ENCODE data around the gene PTGER4. TPM values are rescaled to one million over a fixed set of nuclear protein-coding genes. Genes with fewer than 3 reads are reported as not detected.
"Not testable (repeated sequence)": the region's sequence is repeated elsewhere in the genome, so short reads cannot be mapped to it uniquely, and the experiment has no call there.

Gene PTGER4
- total and polyA plus RNA-seq, 2 experiments from 2014 or later: 0.41 TPM; not detected in 1

DNA sequence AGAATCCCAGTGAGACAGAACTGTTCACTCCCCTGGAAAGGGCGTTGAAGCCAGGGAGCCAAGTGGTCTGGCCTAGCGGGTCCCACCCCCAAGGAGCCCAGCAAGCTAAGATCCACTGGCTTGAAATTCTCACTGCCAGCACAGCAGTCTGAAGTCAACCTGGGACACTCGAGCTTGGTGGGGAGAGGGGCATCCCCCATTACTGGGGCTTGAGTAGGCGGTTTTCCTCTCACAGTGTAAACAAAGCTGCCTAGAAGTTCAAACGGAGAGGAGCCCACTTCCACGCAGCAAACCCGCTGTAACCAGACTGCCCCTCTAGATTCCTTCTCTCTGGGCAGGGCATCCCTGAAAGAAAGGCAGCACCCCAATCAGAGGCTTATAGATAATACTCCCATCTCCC lies 45.1 kb upstream of the PTGER4 start:
- no peak overlapping the region for H3K4me2 ChIP-seq (ENCODE audit: unreplicated experiment)
- H3K4me1 ChIP-seq (ENCODE audit: insufficient read depth): no peaks in the 10 kb centered on the region
- no peak overlapping the region for H3K9ac ChIP-seq
- DNase-seq: no peak
- no peaks in the 10 kb centered on the region for H3K27me3 ChIP-seq (replicated peaks; ENCODE audit: insufficient read depth)
- no peaks in the 10 kb centered on the region for H4K20me1 ChIP-seq (ENCODE audit: insufficient read depth)
- WGBS, 2 experiments (ENCODE audit: low coverage in 1 of 2, low lambda C conversion rate in 2 of 2, missing lambda C conversion rate in 2 of 2): 56 to 62% methylated on average over 7 of the region's 7 CpGs
- H3K9me2 ChIP-seq (ENCODE audit: insufficient read depth): no peaks in the 10 kb centered on the region
- no peak overlapping the region for H3K4me3 ChIP-seq
- no peaks in the 10 kb centered on the region for H3K36me3 ChIP-seq (ENCODE audit: low read depth)
- in situ Hi-C loops (cut with MboI): no loop called here
- H3K79me2 ChIP-seq (ENCODE audit: insufficient read depth): no peaks in the 10 kb centered on the region
- H3K9me3 ChIP-seq (ENCODE audit: low read depth): no peaks in the 10 kb centered on the region
- no peak for TF ChIP-seq EZH2phosphoT487 (IDR thresholded peaks at IDR 0.05; ENCODE audit: insufficient read depth, low read depth)
- no peak for TF ChIP-seq EZH2 (IDR thresholded peaks at IDR 0.05; ENCODE audit: insufficient read depth, poor library complexity, severe bottlenecking)
- no peak overlapping the region for H2AFZ ChIP-seq
- no peaks in the 10 kb centered on the region for H3F3A ChIP-seq (ENCODE audit: insufficient read depth)
- no peak overlapping the region for H3K27ac ChIP-seq

DNA sequence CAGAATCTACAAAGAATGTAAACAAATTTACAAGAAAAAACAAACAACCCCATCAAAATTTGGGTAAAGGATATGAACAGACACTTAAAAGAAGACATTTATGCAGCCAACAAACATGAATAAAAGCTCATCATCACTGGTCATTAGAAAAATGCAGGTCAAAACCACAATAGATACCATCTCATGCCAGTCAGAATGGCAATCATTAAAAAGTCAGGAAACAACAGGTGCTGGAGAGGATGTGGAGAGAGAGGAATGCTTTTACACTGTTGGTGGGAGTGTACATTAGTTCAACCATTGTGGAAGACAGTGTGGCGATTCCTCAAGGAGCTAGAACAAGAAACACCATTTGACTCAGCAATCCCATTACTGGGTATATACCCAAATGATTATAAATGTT lies 40.2 kb upstream of the PTGER4 start:
- DNase-seq; H4K20me1 ChIP-seq (ENCODE audit: insufficient read depth); H3K4me2 ChIP-seq (ENCODE audit: unreplicated experiment); H3K9ac ChIP-seq; H3K9me2 ChIP-seq (ENCODE audit: insufficient read depth); H3K9me3 ChIP-seq (ENCODE audit: low read depth); H3K4me3 ChIP-seq; H3K4me1 ChIP-seq (ENCODE audit: insufficient read depth); H3K36me3 ChIP-seq (ENCODE audit: low read depth); H3K79me2 ChIP-seq (ENCODE audit: insufficient read depth); H3F3A ChIP-seq (ENCODE audit: insufficient read depth); H3K27me3 ChIP-seq (replicated peaks; ENCODE audit: insufficient read depth); H3K27ac ChIP-seq; H2AFZ ChIP-seq; in situ Hi-C loops (cut with MboI): not testable (repeated sequence)
- 67 to 80% methylated on average over 1 of the region's 1 CpG for WGBS, 2 experiments (ENCODE audit: low coverage in 1 of 2, low lambda C conversion rate in 2 of 2, missing lambda C conversion rate in 2 of 2)

GRCh38 chr5:40646266-40646665 lies 33.4 kb upstream of the PTGER4 start:
- Histone ChIP-seq H3K4me2 (ENCODE audit: unreplicated experiment) (no peak overlapping the region), H3K4me3 (no peak overlapping the region), H4K20me1 (ENCODE audit: insufficient read depth) (no peaks in the 10 kb centered on the region), H3K9ac (no peak overlapping the region), H3K27me3 (replicated peaks; ENCODE audit: insufficient read depth) (no peaks in the 10 kb centered on the region), H3F3A (ENCODE audit: insufficient read depth) (no peaks in the 10 kb centered on the region), H3K27ac (no peak overlapping the region), H3K9me2 (ENCODE audit: insufficient read depth) (no peaks in the 10 kb centered on the region), H2AFZ (no peak overlapping the region), H3K4me1 (ENCODE audit: insufficient read depth) (no peaks in the 10 kb centered on the region), H3K79me2 (ENCODE audit: insufficient read depth) (no peaks in the 10 kb centered on the region), H3K9me3 (ENCODE audit: low read depth) (no peaks in the 10 kb centered on the region), H3K36me3 (ENCODE audit: low read depth) (no peaks in the 10 kb centered on the region)
- TF ChIP-seq EZH2phosphoT487 (IDR thresholded peaks at IDR 0.05; ENCODE audit: insufficient read depth, low read depth): no peak
- TF ChIP-seq EZH2 (IDR thresholded peaks at IDR 0.05; ENCODE audit: insufficient read depth, poor library complexity, severe bottlenecking): no peak
- 76 to 81% methylated on average over 3 of the region's 3 CpGs for WGBS, 2 experiments (ENCODE audit: low coverage in 1 of 2, low lambda C conversion rate in 2 of 2, missing lambda C conversion rate in 2 of 2)
- DNase-seq: no peak
- in situ Hi-C loops (cut with MboI): no loop called here

DNA sequence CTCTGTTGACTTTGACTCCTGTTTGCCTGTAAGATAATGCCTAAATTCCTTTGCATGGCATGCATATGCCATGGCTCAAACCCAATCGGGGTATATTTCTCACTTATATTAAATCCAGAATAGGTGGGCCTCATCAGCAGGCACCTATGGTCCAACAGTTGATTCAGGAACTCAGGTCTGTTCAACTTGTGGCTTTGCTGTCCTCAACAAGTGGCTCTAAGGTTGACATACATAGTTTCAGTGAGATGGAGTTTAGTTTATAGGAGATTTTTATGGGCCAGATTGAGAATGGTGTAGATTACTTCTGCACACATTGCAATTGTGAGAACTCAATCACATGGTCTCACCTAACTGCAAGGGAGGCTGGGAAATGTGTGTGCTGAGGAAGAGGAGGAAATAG lies 31.6 kb upstream of the PTGER4 start:
- in situ Hi-C loops (cut with MboI): no loop called here
- no peaks in the 10 kb centered on the region for H3F3A ChIP-seq (ENCODE audit: insufficient read depth)
- no peaks in the 10 kb centered on the region for H3K9me2 ChIP-seq (ENCODE audit: insufficient read depth)
- H3K4me1 ChIP-seq (ENCODE audit: insufficient read depth): no peaks in the 10 kb centered on the region
- no peaks in the 10 kb centered on the region for H3K27me3 ChIP-seq (replicated peaks; ENCODE audit: insufficient read depth)
- no peak overlapping the region for H3K4me3 ChIP-seq
- no peaks in the 10 kb centered on the region for H4K20me1 ChIP-seq (ENCODE audit: insufficient read depth)
- H3K9ac ChIP-seq: no peak overlapping the region
- 28 to 39% methylated on average over 1 of the region's 1 CpG for WGBS, 2 experiments (ENCODE audit: low coverage in 1 of 2, low lambda C conversion rate in 2 of 2, missing lambda C conversion rate in 2 of 2)
- no peak for DNase-seq
- no peak for TF ChIP-seq EZH2 (IDR thresholded peaks at IDR 0.05; ENCODE audit: insufficient read depth, poor library complexity, severe bottlenecking)
- no peak for TF ChIP-seq EZH2phosphoT487 (IDR thresholded peaks at IDR 0.05; ENCODE audit: insufficient read depth, low read depth)
- H3K4me2 ChIP-seq (ENCODE audit: unreplicated experiment): no peak overlapping the region
- H3K9me3 ChIP-seq (ENCODE audit: low read depth): no peaks in the 10 kb centered on the region
- no peaks in the 10 kb centered on the region for H3K79me2 ChIP-seq (ENCODE audit: insufficient read depth)
- H2AFZ ChIP-seq: no peak overlapping the region
- no peaks in the 10 kb centered on the region for H3K36me3 ChIP-seq (ENCODE audit: low read depth)
- H3K27ac ChIP-seq: no peak overlapping the region

DNA sequence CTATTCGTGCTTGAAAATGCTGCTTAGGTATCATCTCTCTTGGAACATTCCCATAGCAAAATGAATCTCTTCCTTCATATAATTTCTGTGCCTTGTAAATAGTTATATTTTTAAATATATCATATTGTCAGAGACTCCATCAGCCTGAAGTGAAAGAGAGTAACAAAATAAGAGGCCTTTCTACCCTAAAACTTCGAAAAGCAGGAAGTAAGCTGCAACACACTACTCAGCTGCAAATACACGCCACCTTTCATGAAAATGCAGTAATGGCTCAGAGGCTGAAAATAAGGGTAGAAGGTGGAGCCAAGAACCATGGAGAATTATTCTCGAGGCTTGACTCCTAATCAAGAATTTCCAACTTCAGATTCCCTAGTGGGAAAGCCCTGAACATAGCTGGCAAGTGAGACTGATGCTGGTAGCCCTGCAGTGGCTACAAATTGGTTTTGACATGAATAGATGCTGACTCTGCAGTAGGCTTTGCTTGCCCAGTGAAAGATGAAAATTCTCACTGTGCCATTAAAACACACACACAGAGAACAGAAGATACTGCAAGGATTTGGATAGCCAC lies 30.2 kb upstream of the PTGER4 start:
- Histone ChIP-seq H3K4me1 (ENCODE audit: insufficient read depth) (peaks cover 5% of the 10 kb centered on the region), H3K4me2 (ENCODE audit: unreplicated experiment) (no peak overlapping the region), H3F3A (ENCODE audit: insufficient read depth) (no peaks in the 10 kb centered on the region), H3K27ac (no peak overlapping the region), H3K9me3 (ENCODE audit: low read depth) (no peaks in the 10 kb centered on the region), H3K36me3 (ENCODE audit: low read depth) (no peaks in the 10 kb centered on the region), H4K20me1 (ENCODE audit: insufficient read depth) (no peaks in the 10 kb centered on the region), H3K27me3 (replicated peaks; ENCODE audit: insufficient read depth) (no peaks in the 10 kb centered on the region), H3K4me3 (no peak overlapping the region), H3K9ac (no peak overlapping the region), H3K9me2 (ENCODE audit: insufficient read depth) (no peaks in the 10 kb centered on the region), H2AFZ (no peak overlapping the region), H3K79me2 (ENCODE audit: insufficient read depth) (no peaks in the 10 kb centered on the region)
- TF ChIP-seq EZH2phosphoT487 (IDR thresholded peaks at IDR 0.05; ENCODE audit: insufficient read depth, low read depth): no peak
- TF ChIP-seq EZH2 (IDR thresholded peaks at IDR 0.05; ENCODE audit: insufficient read depth, poor library complexity, severe bottlenecking): no peak
- in situ Hi-C loops (cut with MboI): no loop called here
- no peak for DNase-seq
- WGBS, 2 experiments (ENCODE audit: low coverage in 1 of 2, low lambda C conversion rate in 2 of 2, missing lambda C conversion rate in 2 of 2): 66 to 71% methylated on average over 4 of the region's 4 CpGs
